Ecto neural progenitor cell (in vitro differentiated cells): Measurements from ENCODE around the gene MRPS33.
"Not testable (repeated sequence)": the region's sequence is repeated elsewhere in the genome, so short reads cannot be mapped to it uniquely, and the experiment has no call there.

Experiments
- DNase-seq: peaks from one replicate; pipeline ENCODE4 v3.0.0-alpha.2; 2018; ENCODE audit warnings: low spot score

MRPS33 gene

DNA sequence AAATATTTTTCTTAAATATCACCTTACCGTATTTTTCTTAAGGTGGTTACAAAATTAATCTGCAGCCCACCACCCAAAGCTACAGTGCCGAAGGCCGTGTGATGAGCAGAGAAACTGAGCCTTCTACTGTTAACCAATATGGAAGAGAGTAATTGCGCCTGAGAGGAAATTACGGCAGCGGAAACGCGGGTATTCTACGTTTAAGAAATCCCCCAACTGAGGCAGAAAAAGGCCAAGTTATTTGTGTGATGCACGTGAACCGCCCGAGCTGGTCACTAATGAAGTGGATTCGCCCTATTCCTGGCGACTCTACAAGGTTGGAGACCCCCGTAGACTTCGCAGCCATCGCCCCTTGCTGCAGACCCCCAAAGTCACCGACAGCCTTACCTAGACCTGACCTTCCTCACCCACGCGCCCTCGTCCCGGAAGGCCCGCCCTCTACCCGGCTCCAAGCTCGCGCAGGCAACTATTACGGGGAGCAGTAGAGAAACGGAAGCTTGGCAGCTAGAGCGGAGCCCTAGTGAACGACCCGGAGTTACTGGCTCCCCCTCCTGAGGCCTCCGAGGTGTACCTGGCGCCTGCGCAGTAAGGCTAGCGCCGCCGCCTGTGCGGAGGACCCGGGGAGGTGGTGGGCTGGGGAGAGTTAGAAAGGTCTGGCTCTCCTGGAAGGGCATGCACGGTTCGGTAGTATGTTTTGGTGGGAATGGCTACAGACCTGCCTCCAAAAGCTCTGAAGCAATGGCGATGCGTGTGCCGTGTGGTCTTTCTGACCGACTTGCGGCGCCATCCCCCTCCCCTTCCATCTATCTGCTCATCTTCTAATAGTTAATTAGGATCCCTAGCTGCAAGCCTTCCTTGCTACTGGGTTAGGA, at the start of gene MRPS33:
TSS of gene MRPS33 (minus strand) at position 429 of the 872 bp plus-strand sequence. CDS start 4,319 bp downstream, outside the sequence.
- DNase-seq, result peak; percentile 95

DNA sequence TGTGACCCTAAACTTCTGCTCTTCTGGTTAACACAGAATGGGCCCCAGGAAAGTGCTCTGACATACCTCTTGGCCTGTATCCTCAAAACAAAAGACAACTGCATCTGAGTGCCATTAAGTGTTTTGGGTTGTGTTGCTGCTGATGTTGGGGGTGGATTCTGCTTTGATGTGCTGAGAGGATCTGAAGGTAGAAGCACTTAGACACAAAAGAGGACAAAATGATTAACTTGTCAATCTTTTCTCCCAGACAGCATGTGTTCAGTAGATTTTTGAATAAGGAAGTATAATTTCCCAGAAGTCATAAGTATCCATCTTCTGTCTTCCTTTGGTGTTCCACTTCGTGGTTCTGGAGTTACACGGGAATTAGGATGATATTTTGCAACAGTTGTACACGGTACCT, 43.0 kb upstream of the MRPS33 start:
- DNase-seq, result no peak

DNA sequence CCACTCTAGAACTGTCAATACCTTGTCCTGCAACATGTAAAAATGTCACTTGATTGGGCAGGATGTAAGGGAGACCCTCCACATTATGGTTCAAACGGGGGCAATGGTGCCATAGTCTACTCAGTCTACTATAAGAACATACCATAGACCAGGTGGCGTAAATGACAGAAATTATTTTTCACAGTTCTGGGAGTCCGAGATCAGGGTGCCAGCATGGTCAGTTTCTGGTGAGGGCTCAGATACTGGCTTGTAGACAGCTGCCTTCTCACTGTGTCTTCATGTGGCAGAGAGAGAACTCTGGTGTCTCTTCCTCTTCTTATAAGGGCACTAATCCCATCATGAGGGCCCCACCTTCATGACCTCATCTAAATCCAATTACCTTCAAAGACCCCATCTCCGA, 40.4 kb upstream of the MRPS33 start:
- no peak for DNase-seq

DNA sequence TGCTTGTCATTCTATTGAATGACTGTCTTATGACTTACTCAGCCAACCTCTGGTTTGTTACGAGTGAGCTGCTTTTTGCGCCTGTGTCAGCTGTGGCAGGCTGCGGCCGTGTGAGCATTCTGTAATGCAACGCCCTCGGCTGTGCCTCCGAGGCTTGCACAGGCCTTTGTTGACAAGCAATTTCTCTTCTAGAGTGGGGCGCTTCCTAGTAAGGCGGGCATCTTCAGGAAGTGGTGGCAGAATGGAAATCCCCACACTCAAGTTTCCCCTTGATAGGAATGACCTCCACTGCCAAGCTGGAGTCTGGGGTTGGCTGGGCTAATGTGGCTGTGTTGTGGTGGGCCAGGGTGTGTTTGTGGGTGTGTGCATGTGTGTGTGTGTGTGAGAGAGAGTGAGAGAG, 38.9 kb upstream of the MRPS33 start:
- DNase-seq, result no peak

DNA sequence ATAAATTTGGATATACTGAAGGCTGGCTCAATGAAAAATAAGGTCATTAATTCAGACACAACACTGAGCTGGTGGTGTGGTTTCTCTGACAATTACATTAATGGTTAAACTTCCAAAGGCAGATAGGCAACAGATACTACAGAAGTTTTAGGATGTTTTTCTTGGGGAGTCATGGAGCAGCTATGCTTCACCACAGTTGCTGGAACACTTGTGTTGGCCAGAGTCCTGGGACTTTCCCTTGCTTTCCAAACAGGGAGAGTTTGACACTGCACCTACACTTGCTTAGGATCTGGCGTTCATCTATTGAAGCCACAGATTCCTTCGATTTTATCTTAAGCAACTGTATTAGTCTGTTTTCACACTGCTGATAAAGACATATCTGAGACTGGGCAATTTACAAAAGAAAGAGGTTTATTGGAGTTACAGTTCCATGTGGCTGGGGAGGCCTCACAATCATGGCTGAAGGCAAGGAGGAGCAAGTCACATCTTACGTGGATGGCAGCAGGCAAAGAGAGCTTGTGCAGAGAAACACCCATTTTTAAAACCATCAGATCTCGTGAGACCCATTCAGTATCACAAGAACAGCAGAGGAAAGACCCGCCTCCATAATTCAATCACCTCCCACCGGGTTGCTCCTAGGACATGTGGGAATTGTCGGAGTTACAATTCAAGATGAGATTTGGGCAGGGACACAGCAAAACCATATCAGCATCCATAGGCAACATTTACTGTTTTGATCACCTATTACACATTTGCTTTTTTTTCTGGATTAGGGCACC, 31.3 kb upstream of the MRPS33 start:
- DNase-seq, result no peak

DNA sequence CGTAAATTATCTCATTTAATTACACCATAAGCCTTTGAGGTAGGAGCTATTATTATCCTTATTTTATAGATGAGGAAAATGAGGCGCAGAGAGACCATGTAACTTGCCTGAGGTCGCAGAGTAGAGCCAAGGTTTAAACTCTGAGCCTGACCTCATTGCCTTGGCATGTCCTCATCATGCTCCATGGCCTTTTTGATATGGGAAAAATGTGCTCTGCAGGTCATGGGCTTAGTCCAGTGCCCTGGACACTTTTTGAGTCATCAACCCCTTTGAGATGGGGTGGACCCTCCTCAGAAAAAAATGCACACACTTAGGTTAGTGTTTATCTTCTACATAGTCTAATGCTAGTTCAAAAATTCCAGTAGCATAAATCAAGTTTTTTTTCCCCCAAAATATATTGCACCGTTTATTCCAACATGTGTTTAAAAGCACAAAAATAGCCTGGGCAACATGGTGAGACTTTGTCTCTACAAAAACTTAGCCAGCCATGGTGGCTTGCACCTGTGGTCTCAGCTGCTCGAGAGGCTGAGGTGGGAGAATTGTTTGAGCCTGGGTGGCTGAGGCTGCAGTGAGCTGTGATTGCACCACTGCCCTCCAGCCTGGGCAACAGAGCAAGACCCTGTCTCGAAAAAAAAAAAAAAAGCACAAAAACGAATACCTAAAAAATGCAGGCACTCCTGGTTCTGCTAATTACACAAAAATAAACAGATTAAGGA, 30.5 kb upstream of the MRPS33 start:
- DNase-seq, result no peak

DNA sequence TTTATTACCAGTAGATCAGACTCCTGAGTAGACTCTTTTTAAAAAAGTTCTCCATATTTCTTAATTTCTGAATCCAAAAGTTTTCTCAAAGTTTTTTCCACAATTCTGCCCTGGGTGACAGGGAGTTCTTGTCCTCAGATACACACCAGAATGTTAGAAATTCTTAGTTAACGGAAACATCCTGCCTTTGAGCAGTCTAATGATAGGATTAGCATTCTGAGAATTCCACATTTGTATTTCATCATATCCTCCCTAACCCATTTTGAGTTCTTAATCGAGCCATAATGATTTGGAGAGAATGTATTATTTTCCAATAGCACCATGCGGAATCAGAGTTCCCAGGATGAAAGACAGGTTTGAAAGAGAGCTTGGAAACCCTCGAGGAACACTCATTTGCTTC, 28.9 kb upstream of the MRPS33 start:
- DNase-seq, result no peak

DNA sequence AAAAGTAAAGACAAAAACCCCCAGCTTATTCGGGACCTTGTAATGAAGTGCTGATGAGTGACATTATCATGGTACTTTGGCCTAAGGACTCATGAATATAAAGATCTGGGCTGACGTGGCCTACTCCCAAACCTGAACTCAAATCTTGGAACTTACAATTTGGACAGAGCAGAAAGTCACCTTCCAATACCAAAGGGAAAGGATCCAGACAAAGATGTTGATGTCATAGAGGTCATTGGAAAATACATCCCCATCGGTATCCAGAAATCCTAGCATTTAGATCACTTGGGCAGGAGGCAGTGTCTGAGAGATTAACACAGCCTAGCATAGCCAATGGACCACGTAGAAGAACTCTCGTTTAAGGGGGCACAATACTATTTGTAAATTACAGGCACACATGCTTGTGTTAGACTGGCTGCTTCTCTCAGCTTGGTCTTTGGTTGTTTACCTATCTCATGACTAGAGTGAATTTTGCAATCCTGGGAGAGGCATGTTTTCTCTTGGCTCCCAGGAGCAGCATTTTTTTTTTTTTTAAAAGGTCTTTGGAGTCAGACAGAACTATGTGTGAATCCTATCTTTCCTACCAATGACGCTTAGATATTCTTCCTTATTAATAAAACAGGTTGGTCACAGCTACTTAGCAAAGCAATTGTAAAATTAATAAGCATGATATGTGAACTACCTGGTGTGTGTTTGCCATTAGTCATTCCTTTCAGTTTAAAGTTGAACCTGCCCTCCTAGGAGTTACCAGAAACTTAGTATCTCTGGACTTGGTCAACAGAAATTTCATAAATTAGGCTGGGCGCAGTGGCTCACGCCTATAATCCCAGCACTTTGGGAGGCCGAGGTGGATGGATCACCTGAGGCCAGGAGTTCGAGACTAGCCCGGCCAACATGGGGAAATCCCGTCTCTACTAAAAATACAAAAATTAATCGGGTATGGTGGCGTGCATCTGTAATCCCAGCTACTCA, 27.8 kb upstream of the MRPS33 start:
- DNase-seq, result no peak

DNA sequence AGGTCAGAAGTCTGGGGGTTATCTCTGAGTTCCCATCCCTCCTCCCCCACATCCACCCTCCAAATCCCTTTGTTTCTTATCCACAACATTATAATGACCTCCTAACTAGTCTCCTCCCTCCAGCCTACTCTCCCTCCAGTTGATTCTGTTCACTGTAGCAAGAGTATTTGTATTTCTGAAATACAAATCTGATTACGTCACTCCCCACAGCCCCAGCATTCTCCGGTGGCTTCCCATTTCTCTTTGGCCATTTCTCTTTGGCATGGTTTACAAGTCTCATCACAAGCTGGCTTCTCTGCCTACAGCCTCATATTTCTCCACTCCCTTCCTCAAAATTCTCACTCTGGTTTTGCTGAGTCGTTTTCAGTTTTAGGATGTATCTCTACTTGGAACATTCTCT, 24.6 kb upstream of the MRPS33 start:
- no peak for DNase-seq

DNA sequence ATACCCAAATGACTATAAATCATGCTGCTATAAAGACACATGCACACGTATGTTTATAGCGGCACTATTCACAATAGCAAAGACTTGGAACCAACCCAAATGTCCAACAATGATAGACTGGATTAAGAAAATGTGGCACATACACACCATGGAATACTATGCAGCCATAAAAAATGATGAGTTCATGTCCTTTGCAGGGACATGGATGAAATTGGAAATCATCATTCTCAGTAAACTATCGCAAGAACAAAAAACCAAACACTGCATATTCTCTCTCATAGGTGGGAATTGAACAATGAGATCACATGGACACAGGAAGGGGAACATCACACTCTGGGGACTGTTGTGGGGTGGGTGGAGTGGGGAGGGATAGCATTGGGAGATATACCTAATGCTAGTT, 23.3 kb upstream of the MRPS33 start:
- not testable (repeated sequence) for DNase-seq

DNA sequence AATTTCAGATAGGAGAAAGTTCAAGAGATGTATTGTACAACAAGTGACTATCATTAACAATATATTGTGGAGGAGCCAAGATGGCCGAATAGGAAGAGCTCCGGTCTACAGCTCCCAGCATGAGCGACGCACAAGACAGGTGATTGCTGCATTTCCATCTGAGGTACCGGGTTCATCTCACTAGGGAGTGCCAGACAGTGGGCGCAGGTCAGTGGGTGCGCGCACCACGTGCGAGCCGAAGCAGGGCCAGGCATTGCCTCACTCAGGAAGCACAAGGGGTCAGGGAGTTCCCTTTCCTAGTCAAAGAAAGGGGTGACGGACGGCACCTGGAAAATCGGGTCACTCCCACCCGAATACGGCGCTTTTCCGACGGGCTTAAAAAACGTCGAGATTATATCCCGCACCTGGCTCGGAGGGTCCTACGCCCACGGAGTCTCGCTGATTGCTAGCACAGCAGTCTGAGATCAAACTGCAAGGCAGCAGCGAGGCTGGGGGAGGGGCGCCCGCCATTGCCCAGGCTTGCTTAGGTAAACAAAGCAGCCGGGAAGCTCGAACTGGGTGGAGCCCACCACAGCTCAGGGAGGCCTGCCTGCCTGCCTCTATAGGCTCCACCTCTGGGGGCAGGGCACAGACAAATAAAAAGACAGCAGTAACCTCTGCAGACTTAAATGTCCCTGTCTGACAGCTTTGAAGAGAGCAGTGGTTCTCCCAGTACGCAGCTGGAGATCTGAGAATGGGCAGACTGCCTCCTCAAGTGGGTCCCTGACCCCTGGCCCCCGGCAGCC, 18.0 kb upstream of the MRPS33 start:
- not testable (repeated sequence) for DNase-seq

DNA sequence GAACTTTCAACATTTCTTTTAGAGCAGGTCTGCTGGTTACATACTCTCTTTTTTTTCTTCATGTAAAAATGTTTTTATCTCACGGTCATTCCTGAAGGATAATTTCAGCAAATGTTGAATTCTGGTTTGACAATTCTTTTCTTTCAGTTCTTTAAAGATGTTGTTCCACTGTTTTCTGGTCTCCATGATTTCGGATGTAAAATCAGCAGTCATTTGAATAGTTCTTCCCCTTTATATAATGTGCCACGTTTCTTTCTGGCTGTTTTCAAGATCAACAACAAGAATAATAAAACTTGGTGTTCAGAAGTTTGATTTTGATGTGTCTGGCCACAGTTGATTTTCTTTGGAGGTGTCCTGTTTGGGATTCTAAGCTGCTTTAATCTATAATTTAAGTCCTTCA, 14.0 kb upstream of the MRPS33 start:
- DNase-seq, result no peak

DNA sequence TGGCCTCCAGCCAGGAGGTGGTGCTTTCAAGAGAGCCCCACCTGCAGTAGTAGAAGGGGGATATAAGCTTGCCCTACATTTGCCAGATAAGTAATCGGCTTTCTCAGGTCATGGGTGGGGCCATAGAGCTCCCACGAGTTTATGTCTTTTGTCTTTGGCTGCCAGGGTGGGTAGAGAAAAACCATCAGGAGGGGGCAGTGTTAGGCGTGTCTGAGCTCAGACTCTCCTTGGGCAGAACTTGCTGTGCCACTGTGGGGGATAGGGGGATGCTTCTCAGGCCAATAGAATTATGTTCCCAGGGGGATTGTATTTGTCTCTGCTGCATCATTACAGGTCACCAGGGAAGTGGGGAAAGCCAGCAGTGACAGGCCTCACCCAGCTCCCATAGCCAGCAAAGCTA, 12.3 kb upstream of the MRPS33 start:
- no peak for DNase-seq

DNA sequence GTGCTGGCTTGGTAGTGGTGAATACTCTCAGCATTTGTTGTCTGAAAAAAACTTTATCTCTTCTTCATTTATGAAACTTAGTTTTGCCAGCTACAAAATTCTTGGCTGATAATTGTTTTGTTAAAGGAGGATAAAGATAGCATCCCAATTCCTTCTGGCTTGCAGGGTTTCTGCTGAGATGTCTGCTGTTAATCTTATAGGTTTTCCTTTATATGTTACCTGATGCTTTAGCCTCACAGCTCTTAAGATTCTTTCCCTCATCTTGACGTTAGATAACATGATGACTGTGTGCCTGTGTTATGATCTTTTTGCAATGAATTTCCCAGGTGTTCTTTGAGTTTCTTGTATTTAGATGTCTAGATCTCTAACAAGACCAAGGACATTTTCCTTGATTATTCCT, 9.9 kb upstream of the MRPS33 start:
- DNase-seq, result no peak

DNA sequence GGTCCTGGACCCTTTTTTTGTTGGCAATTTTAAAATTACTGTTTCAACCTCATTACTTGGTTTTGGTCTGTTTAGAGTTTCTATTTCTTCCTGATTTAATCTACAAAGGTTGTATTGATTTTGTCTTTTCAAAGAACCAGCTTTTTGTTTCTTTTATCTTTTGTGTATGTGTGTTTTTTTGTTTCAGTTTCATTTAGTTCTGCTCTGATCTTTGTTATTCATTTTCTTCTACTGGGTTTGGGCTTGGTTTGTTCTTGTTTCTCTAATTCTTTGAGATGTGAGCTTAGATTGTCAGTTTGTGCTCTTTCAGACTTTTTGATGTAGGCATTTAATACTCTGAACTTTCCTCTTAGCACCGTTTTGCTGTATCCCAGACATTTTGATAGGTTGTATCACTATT, 8.5 kb upstream of the MRPS33 start:
- DNase-seq, result no peak

DNA sequence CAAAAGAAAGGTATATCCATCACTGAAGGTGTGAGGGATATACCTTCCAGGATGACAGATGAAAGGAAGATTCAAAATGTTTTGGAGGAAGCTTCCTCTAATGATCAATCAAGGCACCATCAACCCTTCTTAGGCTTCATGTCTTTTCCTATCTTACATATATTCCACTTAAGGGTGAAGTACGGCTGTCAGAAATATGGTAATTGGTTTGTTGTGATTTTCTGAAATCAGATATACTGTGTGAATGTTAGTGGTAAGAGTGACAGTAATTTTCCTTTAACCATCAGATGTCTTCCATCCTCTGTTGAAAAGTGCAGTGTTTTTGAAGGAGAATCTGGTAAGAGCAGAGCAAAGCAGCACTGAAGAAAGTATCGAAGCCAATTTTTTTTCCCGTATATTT, 2.8 kb upstream of the MRPS33 start:
- DNase-seq, result no peak

DNA sequence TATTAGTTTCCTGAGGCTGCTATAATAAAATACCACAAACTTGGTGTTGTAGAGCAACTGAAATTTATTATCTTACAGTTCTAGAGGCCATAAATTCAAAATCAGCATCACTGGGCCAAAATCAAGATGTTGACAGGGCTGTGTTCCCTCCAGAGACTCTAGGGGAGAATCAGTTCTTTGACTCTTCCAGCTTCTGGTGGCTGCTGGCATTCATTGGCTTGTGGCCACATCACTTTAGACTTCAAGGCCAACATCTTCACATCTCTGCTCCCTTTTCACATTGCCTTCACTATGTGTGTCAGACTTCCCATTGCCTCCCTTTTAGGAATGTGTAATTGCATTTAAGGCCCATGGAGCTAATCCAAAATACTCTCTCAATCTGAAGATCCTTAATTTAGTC, 1.6 kb upstream of the MRPS33 start:
- no peak for DNase-seq

DNA sequence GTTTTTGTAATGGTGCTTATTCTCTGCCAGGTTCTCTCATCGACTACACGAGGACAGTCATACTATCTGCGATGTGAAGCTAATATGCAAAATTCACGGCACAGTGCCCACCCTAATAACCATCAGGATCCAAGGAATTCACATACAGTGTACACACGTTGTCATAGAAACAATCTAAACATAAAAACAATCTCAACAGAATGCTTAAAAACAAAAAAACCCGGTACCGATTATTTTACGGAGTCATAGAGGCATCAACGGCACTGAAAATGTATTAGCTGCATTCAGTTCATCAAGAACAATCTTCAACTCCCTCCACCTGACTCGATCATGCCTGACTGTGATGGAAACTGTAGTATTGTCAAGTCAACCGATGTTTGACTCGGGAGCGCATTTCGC, 628 bp downstream of the MRPS33 start:
- no peak for DNase-seq

DNA sequence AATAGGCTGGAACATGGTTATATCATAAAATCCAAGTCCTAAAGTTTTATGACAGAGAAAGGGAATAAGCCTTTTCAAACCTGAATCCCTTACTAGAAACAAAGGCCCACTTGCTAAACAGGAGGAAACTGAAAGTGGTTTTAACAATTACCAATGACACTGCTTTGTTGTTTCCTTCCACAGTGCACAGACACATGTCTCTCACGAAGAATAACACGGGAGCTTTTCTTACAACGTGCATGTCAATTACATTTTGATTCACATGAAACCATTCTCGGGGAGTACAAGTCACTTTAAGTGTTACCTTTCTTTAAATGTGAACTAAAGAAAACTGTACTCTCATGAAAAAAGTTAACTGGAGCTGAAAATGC, 1.4 kb downstream of the MRPS33 start:
- no peak for DNase-seq

DNA sequence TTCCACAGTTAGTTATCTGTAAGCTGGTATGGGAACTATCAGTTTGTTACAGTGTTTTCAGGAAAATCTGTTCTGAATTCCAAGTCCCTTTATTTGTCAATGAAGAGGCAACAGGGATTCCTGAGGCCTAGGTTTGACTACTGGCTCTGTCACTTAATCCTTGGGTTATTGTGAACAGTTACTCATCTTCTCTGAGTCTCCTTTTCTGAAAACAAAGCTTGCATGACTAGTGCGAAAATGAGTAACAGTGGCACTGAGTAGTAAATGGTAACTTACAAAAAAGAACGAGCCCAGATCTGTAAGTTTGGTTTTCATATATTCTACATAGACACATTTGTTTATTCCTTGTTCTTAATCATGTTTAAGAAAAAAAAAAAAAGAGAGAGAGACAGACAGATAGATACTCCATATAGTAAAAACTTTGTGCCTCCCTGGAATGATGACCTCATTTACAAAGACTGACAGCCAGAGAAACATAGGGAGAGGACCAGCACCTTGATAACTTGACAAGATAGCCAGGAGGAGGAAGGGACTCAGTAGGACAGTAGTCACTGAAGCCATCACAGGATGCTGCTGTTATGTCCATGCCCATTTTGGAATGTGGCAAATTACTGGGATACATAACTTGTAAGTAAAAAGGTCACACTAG, 1.9 kb downstream of the MRPS33 start:
- no peak for DNase-seq
